GM12865 (cell line): ENCODE data around the gene TNC.

Experiments used
- DNase-seq: peaks from one replicate; pipeline ENCODE4 v3.0.0; 2010; ENCODE audit warnings: low read depth
- H3K4me3 ChIP-seq: 2 replicates; pipeline ENCODE4 v1.5.1; 2011; ENCODE audit warnings: mild to moderate bottlenecking, low read depth, low read length, control low read depth
- TF ChIP-seq, protein P1 (sequence below): IDR thresholded peaks from 2 replicates; pipeline ENCODE4 v1.5.1; 2011; ENCODE audit warnings: low read length, control low read depth, low read depth, inconsistent platforms; ENCODE audit not compliant: insufficient read depth; ENCODE audit errors: missing control alignments

The TNC gene

GRCh38 chr9:115084157-115084556 lies 33.8 kb downstream of the TNC start:
- TF ChIP-seq, protein P1, sequence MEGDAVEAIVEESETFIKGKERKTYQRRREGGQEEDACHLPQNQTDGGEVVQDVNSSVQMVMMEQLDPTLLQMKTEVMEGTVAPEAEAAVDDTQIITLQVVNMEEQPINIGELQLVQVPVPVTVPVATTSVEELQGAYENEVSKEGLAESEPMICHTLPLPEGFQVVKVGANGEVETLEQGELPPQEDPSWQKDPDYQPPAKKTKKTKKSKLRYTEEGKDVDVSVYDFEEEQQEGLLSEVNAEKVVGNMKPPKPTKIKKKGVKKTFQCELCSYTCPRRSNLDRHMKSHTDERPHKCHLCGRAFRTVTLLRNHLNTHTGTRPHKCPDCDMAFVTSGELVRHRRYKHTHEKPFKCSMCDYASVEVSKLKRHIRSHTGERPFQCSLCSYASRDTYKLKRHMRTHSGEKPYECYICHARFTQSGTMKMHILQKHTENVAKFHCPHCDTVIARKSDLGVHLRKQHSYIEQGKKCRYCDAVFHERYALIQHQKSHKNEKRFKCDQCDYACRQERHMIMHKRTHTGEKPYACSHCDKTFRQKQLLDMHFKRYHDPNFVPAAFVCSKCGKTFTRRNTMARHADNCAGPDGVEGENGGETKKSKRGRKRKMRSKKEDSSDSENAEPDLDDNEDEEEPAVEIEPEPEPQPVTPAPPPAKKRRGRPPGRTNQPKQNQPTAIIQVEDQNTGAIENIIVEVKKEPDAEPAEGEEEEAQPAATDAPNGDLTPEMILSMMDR: no peak
- no peak for DNase-seq
- H3K4me3 ChIP-seq: no peak overlapping the region

DNA sequence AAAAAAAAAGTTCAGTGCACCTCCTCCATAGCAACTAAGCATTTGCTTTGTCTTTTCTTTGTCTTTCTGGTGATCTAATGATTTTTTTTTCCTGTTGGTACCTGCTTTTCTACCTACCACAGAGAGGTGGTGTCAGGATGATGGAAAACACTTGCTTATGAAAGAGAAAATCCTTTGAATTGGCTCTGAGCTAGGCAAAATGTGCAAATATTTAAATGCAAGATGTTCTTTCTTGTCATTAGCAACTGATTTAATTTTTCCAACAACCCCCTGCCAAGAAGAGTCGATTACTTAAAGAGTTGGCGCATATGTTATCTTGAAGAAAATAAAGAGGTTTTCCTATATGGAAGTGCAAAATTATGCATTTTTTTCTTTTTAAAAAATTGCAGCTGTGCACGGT lies 37.7 kb downstream of the TNC start:
- TF ChIP-seq, protein P1: no peak
- no peak for DNase-seq
- H3K4me3 ChIP-seq: no peak overlapping the region

GRCh38 chr9:115079156-115079555 lies 38.8 kb downstream of the TNC start:
- TF ChIP-seq, protein P1: no peak
- DNase-seq: no peak

DNA sequence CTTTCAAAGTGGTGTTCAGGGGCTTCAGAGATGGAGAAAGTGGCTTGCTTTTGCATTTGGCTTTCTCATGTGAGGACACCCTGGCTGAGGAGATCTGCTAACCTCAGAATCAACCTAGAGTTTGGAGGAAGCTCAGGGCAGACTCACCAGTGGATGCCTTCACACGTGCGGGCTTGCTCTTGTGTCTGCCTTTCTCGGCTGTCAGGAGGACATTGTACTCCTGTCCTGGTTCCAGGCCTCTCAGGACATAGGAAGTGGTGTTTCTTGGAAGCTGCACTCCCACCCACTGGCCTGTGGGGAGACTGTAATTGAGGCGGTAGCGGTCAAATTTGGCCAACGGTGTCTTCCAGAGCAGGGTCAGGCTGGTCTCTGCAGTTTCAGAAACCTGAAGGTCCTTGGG lies 44.5 kb downstream of the TNC start:
- TF ChIP-seq, protein P1: no peak
- no peak for DNase-seq
- no peak overlapping the region for H3K4me3 ChIP-seq

More at GRCh38 chr9:115079156-115079555, 38.8 kb downstream of the TNC start:
- no peak overlapping the region for H3K4me3 ChIP-seq

DNA sequence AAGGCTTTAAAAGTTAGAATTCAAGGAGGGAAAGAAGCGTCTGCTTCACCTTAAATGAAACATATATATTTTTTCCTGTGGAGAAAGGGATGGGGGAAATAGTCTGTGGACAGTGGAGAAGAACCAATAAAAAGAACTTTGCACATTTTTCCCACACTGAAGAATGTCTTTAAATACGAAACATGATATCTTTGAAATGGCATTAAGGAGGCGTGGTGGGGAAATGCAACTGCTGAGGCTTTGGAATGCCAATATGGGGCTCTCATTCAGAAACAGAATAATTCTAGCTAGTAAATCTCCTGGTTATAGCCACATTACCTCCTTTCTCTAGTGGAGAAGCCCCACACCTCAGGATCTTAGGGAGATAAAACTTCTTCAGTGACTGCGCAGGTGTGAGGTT lies 46.8 kb downstream of the TNC start:
- TF ChIP-seq, protein P1: no peak
- no peak overlapping the region for H3K4me3 ChIP-seq
- no peak for DNase-seq

GRCh38 chr9:115069771-115070170 lies 48.2 kb downstream of the TNC start:
- no peak for DNase-seq
- TF ChIP-seq, protein P1: no peak
- no peak overlapping the region for H3K4me3 ChIP-seq

- no peak for DNase-seq
- TF ChIP-seq, protein P1: no peak
- no peak overlapping the region for H3K4me3 ChIP-seq
These were observed 48.7 kb downstream of the TNC start for GRCh38 chr9:115069302-115069701.
